ENCODE data around the gene ATP8A2.
A peak's percentile ranks its signal among the peaks of the same experiment; 100 is the strongest.
"Not testable (repeated sequence)": the region's sequence is repeated elsewhere in the genome, so short reads cannot be mapped to it uniquely, and the experiment has no call there.

Gene ATP8A2

GRCh38 chr13:25371875-25372283, at the start of gene ATP8A2:
ATP8A2 (plus strand) TSS chr13:25371974; CDS start chr13:25372213, 239 bp downstream.
- DNase-seq: no peak

GRCh38 chr13:25324100-25324499, 47.7 kb upstream of the ATP8A2 start:
- no peak for DNase-seq

- no peak for DNase-seq
Observed at GRCh38 chr13:25329706-25330105, 42.1 kb upstream of the ATP8A2 start.

GRCh38 chr13:25330541-25330940, 41.2 kb upstream of the ATP8A2 start:
- no peak for DNase-seq

GRCh38 chr13:25335856-25336255, 35.9 kb upstream of the ATP8A2 start:
- no peak for DNase-seq

GRCh38 chr13:25345576-25345975, 26.2 kb upstream of the ATP8A2 start:
- no peak for DNase-seq

- DNase-seq: no peak
Observed at GRCh38 chr13:25347151-25347550, 24.6 kb upstream of the ATP8A2 start.

GRCh38 chr13:25351404-25351803, 20.4 kb upstream of the ATP8A2 start:
- no peak for DNase-seq

- DNase-seq: no peak
Observed at GRCh38 chr13:25352230-25352629, 19.5 kb upstream of the ATP8A2 start.

- no peak for DNase-seq
Observed at GRCh38 chr13:25352806-25353205, 19.0 kb upstream of the ATP8A2 start.

- DNase-seq: no peak
Observed at GRCh38 chr13:25353344-25353743, 18.4 kb upstream of the ATP8A2 start.

GRCh38 chr13:25354377-25354776, 17.4 kb upstream of the ATP8A2 start:
- DNase-seq: no peak

- DNase-seq: not testable (repeated sequence)
Observed at GRCh38 chr13:25360443-25360842, 11.3 kb upstream of the ATP8A2 start.

- DNase-seq: no peak
Observed at GRCh38 chr13:25365720-25366235, 6.0 kb upstream of the ATP8A2 start.

GRCh38 chr13:25371158-25371874, 458 bp upstream of the ATP8A2 start:
- DNase-seq: no peak

GRCh38 chr13:25372284-25373081, 709 bp downstream of the ATP8A2 start:
- no peak for DNase-seq

GRCh38 chr13:25375727-25376358, 4.1 kb downstream of the ATP8A2 start:
- peak; percentile 23 for DNase-seq

GRCh38 chr13:25377244-25377962, 5.6 kb downstream of the ATP8A2 start:
- no peak for DNase-seq

GRCh38 chr13:25378528-25378927, 6.8 kb downstream of the ATP8A2 start:
- no peak for DNase-seq

- DNase-seq: no peak
Observed at GRCh38 chr13:25379011-25379410, 7.2 kb downstream of the ATP8A2 start.

GRCh38 chr13:25380082-25380481, 8.3 kb downstream of the ATP8A2 start:
- no peak for DNase-seq

- DNase-seq: no peak
Observed at GRCh38 chr13:25380741-25381324, 9.1 kb downstream of the ATP8A2 start.

Measured in activated T-cell treated with anti-CD3 and anti-CD28 coated beads for 4 hours (primary cell).